Measurements from ENCODE around the gene CUX1. TPM values are rescaled to one million over a fixed set of nuclear protein-coding genes. Genes with fewer than 3 reads are reported as not detected.
A peak's percentile ranks its signal among the peaks of the same experiment; 100 is the strongest.
"Not testable (repeated sequence)": the region's sequence is repeated elsewhere in the genome, so short reads cannot be mapped to it uniquely, and the experiment has no call there.

CUX1 gene
- total RNA-seq, 1 donor from 2014 or later = 50.6 TPM

DNA sequence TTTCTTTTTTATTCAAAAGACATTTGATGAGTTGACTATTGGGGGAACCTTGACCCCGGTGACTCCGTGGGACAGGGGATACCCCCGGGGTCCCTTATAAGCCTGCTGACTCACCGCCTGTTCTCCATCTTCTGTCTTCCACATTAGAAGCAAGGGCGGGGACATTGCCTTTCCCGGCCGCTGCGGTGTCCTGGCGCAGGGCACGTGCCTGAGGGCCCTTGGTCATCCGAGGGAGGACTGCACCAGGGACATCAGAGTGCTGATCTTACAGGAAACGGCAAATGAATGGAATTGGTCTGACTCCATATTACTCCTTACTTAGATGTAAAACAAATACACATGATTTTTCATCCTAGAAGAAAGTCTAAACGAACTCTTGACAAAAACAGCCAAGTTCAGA lies 170.1 kb downstream of the CUX1 start:
- no peak overlapping the region for H3K27ac Mint-ChIP-seq (ENCODE audit: unreplicated experiment)
- Histone ChIP-seq H3K27ac (ENCODE audit: low read depth, low read length) (no peak overlapping the region), H3K79me2 (ENCODE audit: insufficient read depth, low read length) (peaks cover 12% of the 10 kb centered on the region)

DNA sequence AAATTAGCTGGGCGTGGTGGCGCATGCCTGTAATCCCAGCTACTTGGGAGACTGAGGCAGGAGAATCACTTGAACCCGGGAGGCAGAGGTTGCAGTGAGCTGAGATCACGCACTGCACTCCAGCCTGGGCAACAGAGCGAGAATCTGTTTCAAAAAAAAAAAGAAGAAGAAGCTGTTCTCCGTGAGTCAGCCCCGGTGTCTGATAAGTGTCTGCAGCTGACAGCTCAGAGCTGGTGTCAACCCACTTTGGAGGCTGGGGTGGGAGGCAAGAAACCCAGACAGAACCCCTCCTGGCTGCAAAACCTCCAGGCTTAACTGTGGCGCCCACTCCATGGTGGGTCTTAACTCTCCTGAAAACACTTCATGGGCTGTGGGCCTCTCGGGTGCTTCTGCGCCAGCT lies 170.6 kb downstream of the CUX1 start:
- peaks cover 12% of the 10 kb centered on the region for H3K79me2 ChIP-seq (ENCODE audit: insufficient read depth, low read length)
- not testable (repeated sequence) for H3K9me3 Mint-ChIP-seq (ENCODE audit: unreplicated experiment); H3K27me3 Mint-ChIP-seq (ENCODE audit: low read depth, unreplicated experiment); FAIRE-seq; H3K27ac ChIP-seq (ENCODE audit: low read depth, low read length); H3K4me3 Mint-ChIP-seq (ENCODE audit: unreplicated experiment); H3K27me3 ChIP-seq (ENCODE audit: insufficient read depth, low read length); H2AFZ ChIP-seq (ENCODE audit: low read depth, low read length); H3K9ac ChIP-seq (ENCODE audit: low read length); DNase-seq (ENCODE audit: low read depth); H3K4me2 ChIP-seq (ENCODE audit: low read length); H3K4me1 ChIP-seq (ENCODE audit: insufficient read depth, low read length); H3K4me3 ChIP-seq (ENCODE audit: insufficient read depth, low read depth, low read length); H3K36me3 ChIP-seq (ENCODE audit: insufficient read depth, low read length); H3K9me3 ChIP-seq (ENCODE audit: insufficient read depth, low read depth, low read length)
- Mint-ChIP-seq H3K4me1 (ENCODE audit: low read depth, unreplicated experiment) (peaks cover 30% of the 10 kb centered on the region), H3K36me3 (ENCODE audit: low read depth, unreplicated experiment) (peaks cover 11% of the 10 kb centered on the region), H3K27ac (ENCODE audit: unreplicated experiment) (peak overlapping the region; percentile 53)
- H4K20me1 ChIP-seq (ENCODE audit: insufficient read depth, low read length) = peaks cover 64% of the 10 kb centered on the region

More for the DNA sequence above, 170.1 kb downstream of the CUX1 start:
- Mint-ChIP-seq H3K9me3 (ENCODE audit: unreplicated experiment) (peaks cover 3% of the 10 kb centered on the region), H3K4me1 (ENCODE audit: low read depth, unreplicated experiment) (peaks cover 30% of the 10 kb centered on the region), H3K4me3 (ENCODE audit: unreplicated experiment) (no peak overlapping the region), H3K27me3 (ENCODE audit: low read depth, unreplicated experiment) (no peaks in the 10 kb centered on the region), H3K36me3 (ENCODE audit: low read depth, unreplicated experiment) (peaks cover 11% of the 10 kb centered on the region)
- H3K4me3 ChIP-seq (ENCODE audit: insufficient read depth, low read depth, low read length) = no peak overlapping the region
- H3K9me3 ChIP-seq (ENCODE audit: insufficient read depth, low read depth, low read length) = no peaks in the 10 kb centered on the region
- no peak overlapping the region for H2AFZ ChIP-seq (ENCODE audit: low read depth, low read length)
- H3K27me3 ChIP-seq (ENCODE audit: insufficient read depth, low read length) = no peaks in the 10 kb centered on the region
- no peak overlapping the region for H3K4me2 ChIP-seq (ENCODE audit: low read length)
- TF ChIP-seq EZH2 (IDR thresholded peaks at IDR 0.05; ENCODE audit: insufficient read depth, low read length) = no peak
- TF ChIP-seq, protein P1, sequence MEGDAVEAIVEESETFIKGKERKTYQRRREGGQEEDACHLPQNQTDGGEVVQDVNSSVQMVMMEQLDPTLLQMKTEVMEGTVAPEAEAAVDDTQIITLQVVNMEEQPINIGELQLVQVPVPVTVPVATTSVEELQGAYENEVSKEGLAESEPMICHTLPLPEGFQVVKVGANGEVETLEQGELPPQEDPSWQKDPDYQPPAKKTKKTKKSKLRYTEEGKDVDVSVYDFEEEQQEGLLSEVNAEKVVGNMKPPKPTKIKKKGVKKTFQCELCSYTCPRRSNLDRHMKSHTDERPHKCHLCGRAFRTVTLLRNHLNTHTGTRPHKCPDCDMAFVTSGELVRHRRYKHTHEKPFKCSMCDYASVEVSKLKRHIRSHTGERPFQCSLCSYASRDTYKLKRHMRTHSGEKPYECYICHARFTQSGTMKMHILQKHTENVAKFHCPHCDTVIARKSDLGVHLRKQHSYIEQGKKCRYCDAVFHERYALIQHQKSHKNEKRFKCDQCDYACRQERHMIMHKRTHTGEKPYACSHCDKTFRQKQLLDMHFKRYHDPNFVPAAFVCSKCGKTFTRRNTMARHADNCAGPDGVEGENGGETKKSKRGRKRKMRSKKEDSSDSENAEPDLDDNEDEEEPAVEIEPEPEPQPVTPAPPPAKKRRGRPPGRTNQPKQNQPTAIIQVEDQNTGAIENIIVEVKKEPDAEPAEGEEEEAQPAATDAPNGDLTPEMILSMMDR (IDR thresholded peaks at IDR 0.05; ENCODE audit: insufficient read depth, low read depth, low read length) = no peak
- peaks cover 66% of the 10 kb centered on the region for H4K20me1 ChIP-seq (ENCODE audit: insufficient read depth, low read length)
- H3K4me1 ChIP-seq (ENCODE audit: insufficient read depth, low read length) = peaks cover 3% of the 10 kb centered on the region
- FAIRE-seq (no peak), DNase-seq (ENCODE audit: low read depth) (no peak)
- no peak overlapping the region for H3K9ac ChIP-seq (ENCODE audit: low read length)
- H3K36me3 ChIP-seq (ENCODE audit: insufficient read depth, low read length) = peaks cover 2% of the 10 kb centered on the region

GRCh38 chr7:101988513-101988912 lies 171.1 kb downstream of the CUX1 start:
- Mint-ChIP-seq H3K4me3 (ENCODE audit: unreplicated experiment) (no peak overlapping the region), H3K9me3 (ENCODE audit: unreplicated experiment) (peaks cover 1% of the 10 kb centered on the region), H3K27ac (ENCODE audit: unreplicated experiment) (peak overlapping the region; percentile 53), H3K27me3 (ENCODE audit: low read depth, unreplicated experiment) (no peaks in the 10 kb centered on the region), H3K36me3 (ENCODE audit: low read depth, unreplicated experiment) (peaks cover 10% of the 10 kb centered on the region), H3K4me1 (ENCODE audit: low read depth, unreplicated experiment) (peaks cover 30% of the 10 kb centered on the region)
- DNase-seq (ENCODE audit: low read depth) (no peak), FAIRE-seq (no peak)
- Histone ChIP-seq H2AFZ (ENCODE audit: low read depth, low read length) (no peak overlapping the region), H3K9me3 (ENCODE audit: insufficient read depth, low read depth, low read length) (no peaks in the 10 kb centered on the region), H3K4me1 (ENCODE audit: insufficient read depth, low read length) (peaks cover 3% of the 10 kb centered on the region), H3K4me3 (ENCODE audit: insufficient read depth, low read depth, low read length) (no peak overlapping the region), H3K4me2 (ENCODE audit: low read length) (no peak overlapping the region), H3K36me3 (ENCODE audit: insufficient read depth, low read length) (peaks cover 2% of the 10 kb centered on the region), H4K20me1 (ENCODE audit: insufficient read depth, low read length) (peaks cover 62% of the 10 kb centered on the region), H3K9ac (ENCODE audit: low read length) (no peak overlapping the region), H3K79me2 (ENCODE audit: insufficient read depth, low read length) (peaks cover 12% of the 10 kb centered on the region), H3K27ac (ENCODE audit: low read depth, low read length) (no peak overlapping the region), H3K27me3 (ENCODE audit: insufficient read depth, low read length) (no peaks in the 10 kb centered on the region)
- TF ChIP-seq EZH2 (IDR thresholded peaks at IDR 0.05; ENCODE audit: insufficient read depth, low read length) = no peak
- TF ChIP-seq, protein P1 (IDR thresholded peaks at IDR 0.05; ENCODE audit: insufficient read depth, low read depth, low read length) = no peak

All from astrocyte (in vitro differentiated cells and primary cell).